Spleen (tissue), 11 donors: ENCODE results near the gene TMEM19. TPM values are rescaled to one million over a fixed set of nuclear protein-coding genes. Genes with fewer than 3 reads are reported as not detected.

Experiments
- DNase-seq: peaks from one replicate; pipeline ENCODE4 v3.0.0-alpha.2; 2020
- H3K27ac ChIP-seq, 8 donors: fragments of 200-600 bp; sonication (generic) in 7 of 8; 1 replicate in 4 of 8; 2 replicates in 4 of 8; pipeline versions ENCODE4 v1.5.0 to v1.8.0; 2016 to 2021; ENCODE audit warnings: inconsistent platforms in 4 of 8, mild to moderate bottlenecking in 4 of 8, moderate library complexity in 1 of 8
- H3K27me3 ChIP-seq, 7 donors: fragments of 200-600 bp; sonication (generic) in 6 of 7; replicated peaks in 1 of 7; 1 replicate in 4 of 7; 2 replicates in 3 of 7; pipeline versions ENCODE4 v1.5.0 to v1.8.0; 2016 to 2021; ENCODE audit warnings: inconsistent platforms in 3 of 7, mild to moderate bottlenecking in 1 of 7
- H3K36me3 ChIP-seq, 6 donors: fragments of 200-600 bp; sonication (generic) in 5 of 6; 1 replicate in 4 of 6; 2 replicates in 2 of 6; pipeline versions ENCODE4 v1.5.0 to v1.8.0; 2016 to 2021; ENCODE audit warnings: inconsistent platforms in 2 of 6
- H3K4me1 ChIP-seq, 6 donors: fragments of 200-600 bp; sonication (generic) in 5 of 6; 1 replicate in 3 of 6; 2 replicates in 3 of 6; pipeline versions ENCODE4 v1.5.0 to v1.8.0; 2016 to 2021; ENCODE audit warnings: inconsistent platforms in 3 of 6
- H3K4me3 ChIP-seq, 8 donors: fragments of 200-600 bp; sonication (generic) in 7 of 8; 1 replicate in 4 of 8; 2 replicates in 4 of 8; pipeline versions ENCODE4 v1.5.0 to v1.8.0; 2016 to 2021; ENCODE audit warnings: inconsistent platforms in 4 of 8, mild to moderate bottlenecking in 4 of 8, moderate library complexity in 2 of 8
- H3K9me3 ChIP-seq, 8 donors: fragments of 200-600 bp; sonication (generic) in 7 of 8; 1 replicate in 4 of 8; 2 replicates in 4 of 8; pipeline versions ENCODE4 v1.5.0 to v1.8.0; 2016 to 2021; ENCODE audit warnings: inconsistent platforms in 4 of 8
- POLR2A ChIP-seq, 3 donors: fragments of 450-650 bp; IDR thresholded peaks; one replicate each; pipeline ENCODE4 v1.5.1; 2017; ENCODE audit warnings: antibody characterized with exemption in 3 of 3, mild to moderate bottlenecking in 1 of 3
- POLR2AphosphoS5 ChIP-seq, 3 donors: sonication (generic); formaldehyde crosslinking; IDR thresholded peaks; one replicate each; pipeline ENCODE4 v1.5.1; 2017; ENCODE audit warnings: antibody characterized with exemption in 3 of 3
- WGBS, 5 donors: extraction: QIAGEN DNeasy Blood & Tissue Kit in 3 of 5; methylation state at CpG; one replicate each; pipeline versions ENCODE4 v1.1.5 to v1.1.7; 2013 to 2018; 5-methylcytosine and 5-hydroxymethylcytosine counted together
- intact Hi-C: fragments of 100-400 bp; cut with DNase I; formaldehyde crosslinking; loops from one replicate; pipeline ENCODE4 v1.15.0; 2023; ENCODE audit warnings: low total_unique reads
- polyA plus RNA-seq, 3 donors: library from polyadenylated mRNA; stranded (reverse); fragments of 200-250 nt; gene quantifications; one replicate each; pipeline ENCODE4 v1.2.1, GENCODE V29; 2013
- total RNA-seq, 7 donors: library from RNA; depleted of rRNA in 3 of 7; stranded (reverse); fragments of >200 nt in 3 of 7; fragmentation: NEBNext Ultra II Directional in 4 of 7; extraction: Animal tissue kit (Norgen Biotek cat#: 25700) in 4 of 7; gene quantifications; one replicate each; pipeline versions ENCODE4 v1.1.0 to v1.2.1, GENCODE V29; 2016 to 2021
- TF ChIP-seq, protein P1 (sequence below), 11 experiments: fragments of 200-600 bp in 7 of 11; fragments of 450-650 bp in 4 of 11; sonication (generic) in 4 of 11; IDR thresholded peaks in 8 of 11; conservative IDR thresholded peaks in 3 of 11; 1 replicate in 7 of 11; 2 replicates in 4 of 11; pipeline versions ENCODE4 v1.4.0 to v1.8.0; 2016 to 2021; ENCODE audit warnings: antibody characterized with exemption in 11 of 11, inconsistent platforms in 4 of 11, mild to moderate bottlenecking in 1 of 11
- donor health status: healthy with polysubstance abuse.
- donor health status: DM: no; HTN: no; CAD: no; lungs with moderate emphysema.
- donor health status: DM: no; HTN: no; CAD: no.
- donor health status: Bipolar disorder and iron deficiency.
- donor health status: healthy.
- donor health status: DM: no; HTN: no; CAD: no.
- donor health status: DM: yes; HTN: yes; CAD: no.

The TMEM19 gene
- total and polyA plus RNA-seq, 10 donors = 15.0 to 42.4 (median 29.6) TPM

DNA sequence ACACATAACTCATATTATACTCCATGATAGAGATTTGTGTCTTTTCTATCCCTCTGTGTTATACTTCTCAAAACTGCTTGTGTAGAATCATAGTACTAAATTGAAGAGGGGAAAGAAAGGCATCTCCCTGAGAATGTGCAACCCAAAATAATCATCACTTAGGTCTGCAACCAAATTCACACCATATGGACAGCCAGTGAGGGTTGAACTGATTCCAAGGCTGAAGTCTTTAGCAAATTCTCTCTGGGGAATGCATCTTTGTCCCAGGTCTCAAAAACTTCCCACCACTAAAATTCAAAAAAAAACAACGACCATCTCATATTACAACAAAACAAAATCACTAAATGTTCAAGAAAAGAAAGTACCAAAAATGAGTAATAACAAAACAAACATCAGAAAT lies 33.2 kb upstream of the TMEM19 start:
- no peak for DNase-seq
- Histone ChIP-seq H3K27ac (no peak overlapping the region), H3K4me3 (no peak overlapping the region), H3K36me3 (peaks cover 0 to 90% (median 27%) of the 10 kb centered on the region in 6 donors), H3K9me3 (peaks cover 0 to 14% (median 4%) of the 10 kb centered on the region in 8 donors), H3K27me3 (no peaks in the 10 kb centered on the region), H3K4me1 (peaks cover 18 to 92% (median 63%) of the 10 kb centered on the region in 6 donors)
- TF ChIP-seq POLR2AphosphoS5 (IDR thresholded peaks at IDR 0.05) = no peak
- TF ChIP-seq, protein P1, sequence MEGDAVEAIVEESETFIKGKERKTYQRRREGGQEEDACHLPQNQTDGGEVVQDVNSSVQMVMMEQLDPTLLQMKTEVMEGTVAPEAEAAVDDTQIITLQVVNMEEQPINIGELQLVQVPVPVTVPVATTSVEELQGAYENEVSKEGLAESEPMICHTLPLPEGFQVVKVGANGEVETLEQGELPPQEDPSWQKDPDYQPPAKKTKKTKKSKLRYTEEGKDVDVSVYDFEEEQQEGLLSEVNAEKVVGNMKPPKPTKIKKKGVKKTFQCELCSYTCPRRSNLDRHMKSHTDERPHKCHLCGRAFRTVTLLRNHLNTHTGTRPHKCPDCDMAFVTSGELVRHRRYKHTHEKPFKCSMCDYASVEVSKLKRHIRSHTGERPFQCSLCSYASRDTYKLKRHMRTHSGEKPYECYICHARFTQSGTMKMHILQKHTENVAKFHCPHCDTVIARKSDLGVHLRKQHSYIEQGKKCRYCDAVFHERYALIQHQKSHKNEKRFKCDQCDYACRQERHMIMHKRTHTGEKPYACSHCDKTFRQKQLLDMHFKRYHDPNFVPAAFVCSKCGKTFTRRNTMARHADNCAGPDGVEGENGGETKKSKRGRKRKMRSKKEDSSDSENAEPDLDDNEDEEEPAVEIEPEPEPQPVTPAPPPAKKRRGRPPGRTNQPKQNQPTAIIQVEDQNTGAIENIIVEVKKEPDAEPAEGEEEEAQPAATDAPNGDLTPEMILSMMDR (IDR thresholded peaks at IDR 0.05 in 8 of 11, conservative IDR thresholded peaks at IDR 0.05 in 3 of 11) = no peak
- no peak for TF ChIP-seq POLR2A (IDR thresholded peaks at IDR 0.05)
- intact Hi-C loops = no loop called here
- 70 to 92% (median 85%) methylated on average over 1 of the region's 1 CpG for WGBS, 5 donors

- TF ChIP-seq POLR2A (IDR thresholded peaks at IDR 0.05) (no peak), POLR2AphosphoS5 (IDR thresholded peaks at IDR 0.05) (no peak)
- TF ChIP-seq, protein P1 (IDR thresholded peaks at IDR 0.05 in 8 of 11, conservative IDR thresholded peaks at IDR 0.05 in 3 of 11) = no peak
- Histone ChIP-seq H3K4me1 (peaks cover 18 to 91% (median 58%) of the 10 kb centered on the region in 6 donors), H3K27ac (no peak overlapping the region), H3K4me3 (no peak overlapping the region), H3K36me3 (peaks cover 0 to 93% (median 29%) of the 10 kb centered on the region in 6 donors), H3K27me3 (no peaks in the 10 kb centered on the region), H3K9me3 (peaks cover 0 to 14% (median 4%) of the 10 kb centered on the region in 8 donors)
- WGBS, 5 donors = 91 to 96% (median 95%) methylated on average over 2 of the region's 2 CpGs
- intact Hi-C loops = no loop called here
- DNase-seq = no peak
Observed at GRCh38 chr12:71653137-71653536, 32.7 kb upstream of the TMEM19 start.

DNA sequence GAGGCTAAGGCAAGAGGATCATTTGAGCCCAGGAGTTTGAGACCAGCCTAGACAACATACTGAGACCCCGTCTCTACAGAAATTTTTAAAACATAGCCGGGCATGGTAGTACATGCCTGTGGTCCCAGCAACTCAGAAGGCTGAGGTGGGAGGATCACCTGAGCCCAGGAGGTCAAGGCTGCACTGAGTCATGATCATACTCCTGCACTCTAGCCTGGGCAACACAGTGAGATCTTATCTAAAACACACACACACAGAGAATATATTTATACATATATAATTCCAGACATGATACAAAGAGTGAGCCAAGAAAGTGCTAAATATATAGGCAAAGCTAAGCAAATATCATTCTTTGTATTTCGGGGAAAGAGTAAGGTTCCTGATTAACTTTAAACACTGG lies 31.7 kb upstream of the TMEM19 start:
- Histone ChIP-seq H3K4me3 (no peak overlapping the region), H3K9me3 (peaks cover 0 to 14% (median 4%) of the 10 kb centered on the region in 8 donors), H3K36me3 (peaks cover 0 to 96% (median 40%) of the 10 kb centered on the region in 6 donors), H3K27me3 (no peaks in the 10 kb centered on the region), H3K27ac (no peak overlapping the region), H3K4me1 (peaks cover 18 to 85% (median 55%) of the 10 kb centered on the region in 6 donors)
- TF ChIP-seq POLR2A (IDR thresholded peaks at IDR 0.05) (no peak), POLR2AphosphoS5 (IDR thresholded peaks at IDR 0.05) (no peak)
- TF ChIP-seq, protein P1 (IDR thresholded peaks at IDR 0.05 in 8 of 11, conservative IDR thresholded peaks at IDR 0.05 in 3 of 11) = no peak
- no peak for DNase-seq
- intact Hi-C loops = no loop called here
- 77 to 99% (median 80%) methylated on average over 3 of the region's 3 CpGs for WGBS, 5 donors

DNA sequence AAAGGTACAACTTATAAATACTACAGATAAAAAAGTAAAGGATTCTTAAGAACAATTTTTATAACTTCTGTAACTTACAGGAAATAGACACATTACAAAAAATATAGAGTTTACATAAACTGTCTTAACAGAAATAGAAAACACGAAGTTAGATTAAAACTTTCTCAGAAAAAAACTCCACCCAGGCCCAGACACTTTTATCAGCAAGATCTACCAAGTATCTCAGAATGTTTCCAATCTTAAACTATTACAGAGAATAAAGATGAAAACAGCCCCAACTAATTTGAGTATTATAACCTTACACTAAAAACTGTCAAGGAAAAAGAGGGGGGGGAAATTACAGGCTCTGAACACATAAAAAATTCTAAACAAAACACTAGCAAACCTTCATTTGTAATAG lies 30.4 kb upstream of the TMEM19 start:
- no peak overlapping the region for H3K27ac ChIP-seq
- H3K4me3 ChIP-seq = no peak overlapping the region
- H3K4me1 ChIP-seq = peaks cover 18 to 87% (median 56%) of the 10 kb centered on the region in 6 donors
- H3K36me3 ChIP-seq = peaks cover 0 to 98% (median 46%) of the 10 kb centered on the region in 6 donors
- TF ChIP-seq, protein P1 (IDR thresholded peaks at IDR 0.05 in 8 of 11, conservative IDR thresholded peaks at IDR 0.05 in 3 of 11) = no peak
- TF ChIP-seq POLR2A (IDR thresholded peaks at IDR 0.05) (no peak), POLR2AphosphoS5 (IDR thresholded peaks at IDR 0.05) (no peak)
- no peak for DNase-seq
- no peaks in the 10 kb centered on the region for H3K27me3 ChIP-seq
- WGBS, 5 donors = 36 to 54% (median 42%) methylated on average over 1 of the region's 1 CpG
- intact Hi-C loops = no loop called here
- H3K9me3 ChIP-seq = peaks cover 0 to 14% (median 4%) of the 10 kb centered on the region in 8 donors
